Lower leg skin (tissue), 4 donors: ENCODE measurements around the gene TMEM9. TPM values are rescaled to one million over a fixed set of nuclear protein-coding genes. Genes with fewer than 3 reads are reported as not detected.

ENCODE experiments used
- DNase-seq, 2 donors: peaks; one replicate each; pipeline ENCODE4 v3.0.0-alpha.2; 2019; ENCODE audit warnings: low spot score in 2 of 2
- H3K4me3 ChIP-seq: fragments of 200-600 bp; sonication (generic); 2 replicates; pipeline ENCODE4 v1.5.1; 2017; ENCODE audit warnings: mild to moderate bottlenecking, low read depth; ENCODE audit not compliant: poor library complexity, severe bottlenecking
- POLR2A ChIP-seq, 2 donors: fragments of 450-650 bp; IDR thresholded peaks; one replicate each; pipeline ENCODE4 v1.6.1; 2016 to 2017; ENCODE audit warnings: antibody characterized with exemption in 2 of 2, mild to moderate bottlenecking in 1 of 2, moderate library complexity in 1 of 2
- WGBS, 2 donors: methylation state at CpG; one replicate each; pipeline ENCODE4 v1.1.5; 2018; 5-methylcytosine and 5-hydroxymethylcytosine counted together
- intact Hi-C: fragments of 100-400 bp; cut with DNase I; formaldehyde crosslinking; loops from one replicate; pipeline ENCODE4 v1.15.0; 2023; ENCODE audit warnings: low total_unique reads
- total RNA-seq, 4 donors: library from RNA; depleted of rRNA; stranded (reverse); fragments of >200 nt; gene quantifications; one replicate each; pipeline ENCODE4 v1.1.0, GENCODE V29; 2016
- TF ChIP-seq, protein P1 (sequence below), 3 donors: fragments of 450-650 bp; IDR thresholded peaks; one replicate each; pipeline ENCODE4 v1.5.1; 2016; ENCODE audit warnings: antibody characterized with exemption in 3 of 3, mild to moderate bottlenecking in 3 of 3, moderate library complexity in 2 of 3

TMEM9 gene
- total RNA-seq, 4 donors from 2014 or later: 32.3 to 48.5 (median 45.9) TPM

DNA sequence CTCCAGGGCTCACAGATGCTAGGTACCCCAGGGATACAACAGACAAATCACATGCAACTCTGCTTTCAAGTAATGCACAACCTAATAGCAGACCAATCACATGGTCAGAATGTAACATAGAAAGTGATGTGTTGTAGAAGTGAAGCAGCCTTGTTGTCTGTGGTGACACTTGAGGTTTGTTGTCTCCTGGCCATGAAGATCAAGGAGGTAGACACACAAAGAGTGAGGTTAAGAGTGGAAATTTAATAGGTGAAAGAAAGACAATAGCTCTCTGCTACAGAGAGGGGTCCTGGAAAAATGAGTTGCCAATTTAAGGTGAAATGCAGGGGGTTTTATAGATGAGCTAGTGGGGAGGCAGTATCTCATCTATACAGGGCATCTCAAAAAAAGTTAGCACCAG is 2.5 kb upstream of the TMEM9 start:
- no peak overlapping the region for H3K4me3 ChIP-seq
- DNase-seq: peak in 1 of 2 donors; percentile 0
- no peak for TF ChIP-seq POLR2A (IDR thresholded peaks at IDR 0.05)
- TF ChIP-seq, protein P1, sequence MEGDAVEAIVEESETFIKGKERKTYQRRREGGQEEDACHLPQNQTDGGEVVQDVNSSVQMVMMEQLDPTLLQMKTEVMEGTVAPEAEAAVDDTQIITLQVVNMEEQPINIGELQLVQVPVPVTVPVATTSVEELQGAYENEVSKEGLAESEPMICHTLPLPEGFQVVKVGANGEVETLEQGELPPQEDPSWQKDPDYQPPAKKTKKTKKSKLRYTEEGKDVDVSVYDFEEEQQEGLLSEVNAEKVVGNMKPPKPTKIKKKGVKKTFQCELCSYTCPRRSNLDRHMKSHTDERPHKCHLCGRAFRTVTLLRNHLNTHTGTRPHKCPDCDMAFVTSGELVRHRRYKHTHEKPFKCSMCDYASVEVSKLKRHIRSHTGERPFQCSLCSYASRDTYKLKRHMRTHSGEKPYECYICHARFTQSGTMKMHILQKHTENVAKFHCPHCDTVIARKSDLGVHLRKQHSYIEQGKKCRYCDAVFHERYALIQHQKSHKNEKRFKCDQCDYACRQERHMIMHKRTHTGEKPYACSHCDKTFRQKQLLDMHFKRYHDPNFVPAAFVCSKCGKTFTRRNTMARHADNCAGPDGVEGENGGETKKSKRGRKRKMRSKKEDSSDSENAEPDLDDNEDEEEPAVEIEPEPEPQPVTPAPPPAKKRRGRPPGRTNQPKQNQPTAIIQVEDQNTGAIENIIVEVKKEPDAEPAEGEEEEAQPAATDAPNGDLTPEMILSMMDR (IDR thresholded peaks at IDR 0.05): no peak
- intact Hi-C loops: no loop called here

- no peak overlapping the region for H3K4me3 ChIP-seq
- intact Hi-C loops: no loop called here
- TF ChIP-seq POLR2A (IDR thresholded peaks at IDR 0.05): no peak
- TF ChIP-seq, protein P1 (IDR thresholded peaks at IDR 0.05): no peak
- DNase-seq: peak in 1 of 2 donors; percentile 60
- 88 to 89% methylated on average over 3 of the region's 3 CpGs for WGBS, 2 donors
Measured at GRCh38 chr1:201156346-201156745, 2.1 kb upstream of the TMEM9 start.

GRCh38 chr1:201155354-201155753 is 1.1 kb upstream of the TMEM9 start:
- peak in 1 of 2 donors; percentile 58 for DNase-seq
- no peak overlapping the region for H3K4me3 ChIP-seq
- 90 to 92% methylated on average over 2 of the region's 2 CpGs for WGBS, 2 donors
- no peak for TF ChIP-seq POLR2A (IDR thresholded peaks at IDR 0.05)
- TF ChIP-seq, protein P1 (IDR thresholded peaks at IDR 0.05): no peak
- intact Hi-C loops: no loop called here

- peak overlapping the region; percentile 76 for H3K4me3 ChIP-seq
- no peak for TF ChIP-seq POLR2A (IDR thresholded peaks at IDR 0.05)
- TF ChIP-seq, protein P1 (IDR thresholded peaks at IDR 0.05): no peak
- DNase-seq: peak in 1 of 2 donors; percentile 23
- intact Hi-C loops: no loop called here
- 3 to 6% methylated on average over 12 to 37 of the region's 37 CpGs for WGBS, 2 donors
Measured at GRCh38 chr1:201153474-201154388, 543 bp downstream of the TMEM9 start.

DNA sequence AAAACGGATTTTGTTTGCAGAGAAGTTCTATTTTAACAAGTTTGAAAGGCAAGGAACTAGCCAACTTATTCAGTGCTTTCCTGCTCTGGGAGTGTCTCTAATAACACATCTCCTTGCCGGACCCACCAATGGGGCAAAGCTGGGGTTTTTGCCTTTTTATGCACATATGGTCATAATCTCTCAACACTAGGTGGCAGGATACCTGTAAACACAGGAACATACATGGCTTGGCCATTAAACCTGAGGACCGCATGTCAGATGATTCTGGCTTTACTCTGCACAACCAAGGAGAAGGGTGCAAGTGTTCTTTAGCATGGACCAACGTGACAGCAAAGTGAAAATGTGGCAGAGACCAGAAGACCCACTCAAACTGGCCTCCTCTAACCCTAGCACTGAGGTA is 4.9 kb downstream of the TMEM9 start:
- WGBS, 2 donors: 80 to 86% methylated on average over 4 of the region's 4 CpGs
- intact Hi-C loops: no loop called here
- H3K4me3 ChIP-seq: no peak overlapping the region
- DNase-seq: peak in 1 of 2 donors; percentile 32
- TF ChIP-seq POLR2A (IDR thresholded peaks at IDR 0.05): no peak
- TF ChIP-seq, protein P1 (IDR thresholded peaks at IDR 0.05): no peak
